Thyroid gland (tissue), 4 donors: Measurements from ENCODE around the gene CYB5R2. TPM values are rescaled to one million over a fixed set of nuclear protein-coding genes. Genes with fewer than 3 reads are reported as not detected.

Experiments
- DNase-seq, 2 donors: peaks; one replicate each; pipeline ENCODE4 v3.0.0-alpha.2; 2019
- H3K27ac ChIP-seq, 3 donors: fragments of 200-600 bp; sonication (generic); 1 replicate in 2 of 3; 2 replicates in 1 of 3; pipeline ENCODE4 v1.5.1; 2016 to 2019; ENCODE audit warnings: mild to moderate bottlenecking in 1 of 3, moderate library complexity in 1 of 3
- H3K27me3 ChIP-seq: fragments of 200-600 bp; sonication (generic); one replicate; pipeline ENCODE4 v1.5.1; 2019
- H3K36me3 ChIP-seq, 2 donors: fragments of 200-600 bp; sonication (generic); one replicate each; pipeline ENCODE4 v1.5.1; 2016 to 2019
- H3K4me1 ChIP-seq, 2 donors: fragments of 200-600 bp; sonication (generic); one replicate each; pipeline ENCODE4 v1.5.1; 2017 to 2019
- H3K4me3 ChIP-seq, 3 donors: fragments of 200-600 bp; sonication (generic); replicated peaks in 1 of 3; 1 replicate in 2 of 3; 2 replicates in 1 of 3; pipeline ENCODE4 v1.5.1; 2016; ENCODE audit warnings: mild to moderate bottlenecking in 1 of 3
- H3K9me3 ChIP-seq: fragments of 200-600 bp; sonication (generic); one replicate; pipeline ENCODE4 v1.5.1; 2017
- CTCF ChIP-seq, 6 experiments: fragments of 200-600 bp in 3 of 6; fragments of 450-650 bp in 3 of 6; sonication (generic) in 3 of 6; IDR thresholded peaks; one replicate each; pipeline ENCODE4 v1.5.1; 2016 to 2019; ENCODE audit warnings: antibody characterized with exemption in 6 of 6, mild to moderate bottlenecking in 2 of 6, inconsistent platforms in 1 of 6, moderate library complexity in 1 of 6
- POLR2A ChIP-seq, 2 donors: fragments of 450-650 bp; IDR thresholded peaks; one replicate each; pipeline ENCODE4 v1.6.1; 2017; ENCODE audit warnings: antibody characterized with exemption in 2 of 2, mild to moderate bottlenecking in 2 of 2, moderate library complexity in 1 of 2
- WGBS, 2 donors: methylation state at CpG; one replicate each; pipeline ENCODE4 v1.1.5; 2017; 5-methylcytosine and 5-hydroxymethylcytosine counted together
- intact Hi-C: fragments of 100-400 bp; cut with DNase I; formaldehyde crosslinking; loops from one replicate; pipeline ENCODE4 v1.15.1; 2023
- total RNA-seq, 4 donors: library from RNA; depleted of rRNA; stranded (reverse); fragments of >200 nt; gene quantifications; one replicate each; pipeline ENCODE4 v1.2.3, GENCODE V29; 2016

CYB5R2 gene
- total RNA-seq, 4 donors from 2014 or later, result 7.2 to 9.3 (median 8.5) TPM

- Histone ChIP-seq H3K4me3 (no peak overlapping the region), H3K27ac (peak overlapping the region in 1 of 3 donors; percentile 23), H3K27me3 (no peaks in the 10 kb centered on the region), H3K36me3 (peaks cover 39 to 43% of the 10 kb centered on the region in 2 donors), H3K9me3 (no peaks in the 10 kb centered on the region), H3K4me1 (no peaks in the 10 kb centered on the region)
- no peak for DNase-seq
- intact Hi-C loops, result no loop called here
- no peak for TF ChIP-seq CTCF (IDR thresholded peaks at IDR 0.05)
- WGBS, 2 donors, result 89 to 93% methylated on average over 11 of the region's 11 CpGs
Observed at GRCh38 chr11:7656704-7657103, 16.6 kb downstream of the CYB5R2 start.

GRCh38 chr11:7655253-7656217 is 17.8 kb downstream of the CYB5R2 start:
- intact Hi-C loops, result no loop called here
- no peaks in the 10 kb centered on the region for H3K9me3 ChIP-seq
- no peak overlapping the region for H3K27ac ChIP-seq
- TF ChIP-seq CTCF (IDR thresholded peaks at IDR 0.05) (no peak), POLR2A (IDR thresholded peaks at IDR 0.05) (no peak)
- peaks cover 50 to 55% of the 10 kb centered on the region in 2 donors for H3K36me3 ChIP-seq
- H3K4me1 ChIP-seq, result no peaks in the 10 kb centered on the region
- H3K27me3 ChIP-seq, result no peaks in the 10 kb centered on the region
- WGBS, 2 donors, result 85 to 93% methylated on average over 12 to 13 of the region's 14 CpGs
- DNase-seq, result no peak
- no peak overlapping the region for H3K4me3 ChIP-seq

- no peaks in the 10 kb centered on the region for H3K27me3 ChIP-seq
- H3K4me1 ChIP-seq, result no peaks in the 10 kb centered on the region
- H3K36me3 ChIP-seq, result peaks cover 62 to 68% of the 10 kb centered on the region in 2 donors
- H3K4me3 ChIP-seq, result no peak overlapping the region
- no peak overlapping the region for H3K27ac ChIP-seq
- DNase-seq, result peak; percentile 47 to 69
- TF ChIP-seq POLR2A (IDR thresholded peaks at IDR 0.05) (no peak), CTCF (IDR thresholded peaks at IDR 0.05) (no peak)
- WGBS, 2 donors, result 93 to 96% methylated on average over 4 of the region's 4 CpGs
- intact Hi-C loops, result loop anchor here (5.0 kb wide), 1 partner anchor 87 kb away; no protein-coding TSS in a partner anchor
- H3K9me3 ChIP-seq, result no peaks in the 10 kb centered on the region
Observed at GRCh38 chr11:7654195-7654705, 19.1 kb downstream of the CYB5R2 start.

- Histone ChIP-seq H3K27ac (no peak overlapping the region), H3K36me3 (peaks cover 67 to 72% of the 10 kb centered on the region in 2 donors), H3K9me3 (no peaks in the 10 kb centered on the region), H3K27me3 (no peaks in the 10 kb centered on the region), H3K4me3 (no peak overlapping the region), H3K4me1 (no peaks in the 10 kb centered on the region)
- whole genome bisulfite sequencing, 2 donors, result 88 to 94% methylated on average over 8 to 9 of the region's 9 CpGs
- TF ChIP-seq CTCF (IDR thresholded peaks at IDR 0.05) (no peak), POLR2A (IDR thresholded peaks at IDR 0.05) (no peak)
- no peak for DNase-seq
- intact Hi-C loops, result loop anchor here (5.0 kb wide), 1 partner anchor 84 kb away; no protein-coding TSS in a partner anchor
Observed at GRCh38 chr11:7651700-7652099, 21.6 kb downstream of the CYB5R2 start.

- intact Hi-C loops, result loop anchor here (5.0 kb wide), 1 partner anchor 84 kb away; no protein-coding TSS in a partner anchor
- DNase-seq, result no peak
- WGBS, 2 donors, result 85 to 91% methylated on average over 5 of the region's 5 CpGs
- H3K36me3 ChIP-seq, result peaks cover 67 to 68% of the 10 kb centered on the region in 2 donors
- TF ChIP-seq POLR2A (IDR thresholded peaks at IDR 0.05) (no peak), CTCF (IDR thresholded peaks at IDR 0.05) (no peak)
- H3K4me1 ChIP-seq, result no peaks in the 10 kb centered on the region
- H3K4me3 ChIP-seq, result no peak overlapping the region
- H3K27ac ChIP-seq, result no peak overlapping the region
- H3K9me3 ChIP-seq, result no peaks in the 10 kb centered on the region
- no peaks in the 10 kb centered on the region for H3K27me3 ChIP-seq
Observed at GRCh38 chr11:7651140-7651551, 22.2 kb downstream of the CYB5R2 start.
